Esophagus squamous epithelium (tissue), 4 donors: Measurements from ENCODE around the gene PTPRM.

ENCODE experiments used
- CTCF ChIP-seq, 6 experiments: fragments of 450-650 bp in 4 of 6; fragments of 200-600 bp in 2 of 6; sonication (generic) in 2 of 6; IDR thresholded peaks; one replicate each; pipeline ENCODE4 v1.5.1; 2016 to 2019; ENCODE audit warnings: antibody characterized with exemption in 6 of 6, mild to moderate bottlenecking in 4 of 6, moderate library complexity in 4 of 6
- POLR2A ChIP-seq, 4 donors: fragments of 450-650 bp; IDR thresholded peaks; one replicate each; pipeline ENCODE4 v1.6.1; 2017; ENCODE audit warnings: antibody characterized with exemption in 4 of 4, mild to moderate bottlenecking in 4 of 4, moderate library complexity in 3 of 4

- TF ChIP-seq CTCF (IDR thresholded peaks at IDR 0.05) (no peak), POLR2A (IDR thresholded peaks at IDR 0.05) (no peak)
Observed at GRCh38 chr18:7877609-7878008, 310.5 kb downstream of the PTPRM start.
